Caco-2 (cell line): ENCODE measurements around the gene TULP1. TPM values are rescaled to one million over a fixed set of nuclear protein-coding genes. Genes with fewer than 3 reads are reported as not detected.

Experiments used
- BruUV-seq: library from RNA; stranded (reverse); fragments of 400-500 nt; replicated peaks from 2 replicates; lab custom pipeline; 2021; lab: Mats Ljungman, UMichigan
- CTCF ChIA-PET: fragments of 300-600 bp; sonication (Branson Sonifier 250); formaldehyde crosslinking; loops from one replicate; lab custom pipeline; 2022; ENCODE audit warnings: antibody characterized with exemption; lab: Charles Lee
- POLR2A ChIA-PET: fragments of 300-600 bp; sonication (Branson Sonifier 250); formaldehyde crosslinking; loops from one replicate; lab custom pipeline; 2022; ENCODE audit warnings: antibody characterized with exemption; lab: Charles Lee
- DNase-seq, 2 experiments: peaks; one replicate each; pipeline versions ENCODE4 v3.0.0 to v3.0.0-alpha.2; 2020 to 2022
- H3K27me3 ChIP-seq: replicated peaks from 2 replicates; pipeline ENCODE4 v1.6.0; 2011; ENCODE audit warnings: low read length; ENCODE audit not compliant: control insufficient read depth, insufficient read depth
- H3K36me3 ChIP-seq: 2 replicates; pipeline ENCODE4 v1.5.1; 2011; ENCODE audit warnings: low read length; ENCODE audit not compliant: control insufficient read depth, insufficient read depth
- H3K4me1 ChIP-seq: fragments of 250-450 bp; sonication (Bioruptor Pico); 2 replicates; pipeline ENCODE4 v1.5.1; 2020; ENCODE audit warnings: mild to moderate bottlenecking
- H3K4me3 ChIP-seq: 2 replicates; pipeline ENCODE4 v1.5.1; 2011; ENCODE audit warnings: low read depth, mild to moderate bottlenecking, control low read depth, low read length
- H3K9me3 ChIP-seq: fragments of 250-450 bp; sonication (Bioruptor Pico); 2 replicates; pipeline ENCODE4 v1.5.1; 2020; ENCODE audit warnings: mild to moderate bottlenecking, moderate library complexity
- H3K27ac Mint-ChIP-seq: one replicate; pipeline ENCODE4 v1.8.0; 2022; ENCODE audit warnings: mixed read lengths; ENCODE audit not compliant: unreplicated experiment
- H3K27me3 Mint-ChIP-seq: one replicate; pipeline ENCODE4 v1.8.0; 2022; ENCODE audit warnings: mixed read lengths; ENCODE audit not compliant: insufficient read depth, unreplicated experiment
- H3K36me3 Mint-ChIP-seq: one replicate; pipeline ENCODE4 v1.8.0; 2022; ENCODE audit warnings: mild to moderate bottlenecking, mixed read lengths; ENCODE audit not compliant: insufficient read depth, unreplicated experiment
- H3K4me1 Mint-ChIP-seq: one replicate; pipeline ENCODE4 v1.8.0; 2022; ENCODE audit warnings: low read depth, mixed read lengths; ENCODE audit not compliant: unreplicated experiment
- H3K4me3 Mint-ChIP-seq: one replicate; pipeline ENCODE4 v1.8.0; 2022; ENCODE audit warnings: mild to moderate bottlenecking, moderate library complexity, mixed read lengths; ENCODE audit not compliant: unreplicated experiment
- H3K9me3 Mint-ChIP-seq: one replicate; pipeline ENCODE4 v1.8.0; 2022; ENCODE audit warnings: mixed read lengths; ENCODE audit not compliant: unreplicated experiment
- intact Hi-C: fragments of 100-400 bp; cut with micrococcal nuclease; formaldehyde crosslinking; loops from one replicate; pipeline ENCODE4 v1.10.0; 2022; ENCODE audit not compliant: unreplicated experiment
- total RNA-seq: library from RNA; stranded (reverse); gene quantifications from 2 replicates; pipeline ENCODE4 v1.2.3, GENCODE V29; 2022
- TF ChIP-seq, protein P1 (sequence below), 2 experiments: fragments of 200-600 bp in 1 of 2; IDR thresholded peaks; 1 replicate in 1 of 2; 2 replicates in 1 of 2; pipeline versions ENCODE4 v1.5.1 to v1.8.0; 2011 to 2022; ENCODE audit warnings: antibody characterized with exemption in 1 of 2, control low read depth in 1 of 2, inconsistent platforms in 1 of 2, low read depth in 1 of 2, low read length in 1 of 2, mild to moderate bottlenecking in 1 of 2, moderate library complexity in 1 of 2; ENCODE audit not compliant: insufficient read depth in 1 of 2, severe bottlenecking in 1 of 2, unreplicated experiment in 1 of 2

Gene TULP1
- total RNA-seq, 1 experiment from 2014 or later, result not detected

DNA sequence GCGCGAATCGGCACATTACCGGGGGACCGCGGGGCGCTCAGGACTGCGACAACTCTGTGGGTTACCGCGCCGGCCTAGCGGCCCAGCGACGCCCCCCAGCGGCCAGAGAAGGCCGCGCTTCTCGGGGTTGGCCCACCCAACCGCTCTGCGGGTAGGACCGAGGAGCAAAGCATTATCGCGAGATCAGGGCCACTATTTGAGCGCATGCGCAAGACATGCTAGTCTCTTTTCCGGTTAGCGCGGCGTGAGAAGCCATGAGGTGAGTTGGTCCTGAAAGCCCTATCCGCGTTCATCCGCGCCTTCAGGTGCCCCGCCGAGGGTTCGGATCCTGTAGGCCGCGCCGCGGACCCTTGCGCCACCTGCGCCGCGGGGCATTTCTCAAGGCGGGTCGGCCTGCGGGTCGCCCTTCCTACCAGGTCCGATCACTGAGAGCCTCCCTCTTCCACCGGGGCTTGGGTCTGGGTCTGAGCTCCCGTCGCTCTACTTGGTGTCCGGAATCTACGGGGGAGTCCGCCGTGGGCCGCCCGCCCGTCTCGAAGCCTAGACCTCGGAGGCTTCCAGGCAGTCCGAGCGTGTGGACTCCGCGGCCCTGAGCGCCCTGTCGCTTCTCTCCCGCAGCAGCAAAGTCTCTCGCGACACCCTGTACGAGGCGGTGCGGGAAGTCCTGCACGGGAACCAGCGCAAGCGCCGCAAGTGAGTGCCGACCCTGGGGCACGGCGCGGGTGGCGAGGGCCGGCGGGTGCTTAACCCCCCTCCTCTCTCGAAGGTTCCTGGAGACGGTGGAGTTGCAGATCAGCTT is 44.3 kb downstream of the TULP1 start, which contains the start of gene RPL10A:
Gene RPL10A, plus strand, starts transcription at position 221 of the 799 bp plus-strand sequence. Its CDS starts 34 bp downstream, at position 255.
- ChIA-PET POLR2A (interaction anchor here (0.5 to 1.4 kb wide), 5 partner anchors 11 to 296 kb away, joined by 3 to 6 read pairs (median 4); partner anchors contain the start of genes DEF6 and PPARD), CTCF (interaction anchor here (0.9 to 1.7 kb wide), 5 partner anchors 16 to 171 kb away, joined by 3 to 4 read pairs (median 4); partner anchors contain the start of genes DEF6, FANCE, PPARD and TEAD3)
- Histone ChIP-seq H3K36me3 (peaks cover 8% of the 10 kb centered on the region; the same call in 1 of the 2 replicates), H3K4me3 (peak within 1 kb of the TSS; percentile 86), H3K9me3 (no peaks in the 10 kb centered on the region), H3K4me1 (peaks cover 30% of the 10 kb centered on the region), H3K27me3 (no peaks in the 10 kb centered on the region)
- Mint-ChIP-seq H3K4me1 (peaks cover 20% of the 10 kb centered on the region), H3K27ac (peak within 1 kb of the TSS; percentile 88), H3K27me3 (no peaks in the 10 kb centered on the region), H3K4me3 (peak within 1 kb of the TSS; percentile 86), H3K36me3 (peaks cover 79% of the 10 kb centered on the region), H3K9me3 (no peaks in the 10 kb centered on the region)
- TF ChIP-seq, protein P1, sequence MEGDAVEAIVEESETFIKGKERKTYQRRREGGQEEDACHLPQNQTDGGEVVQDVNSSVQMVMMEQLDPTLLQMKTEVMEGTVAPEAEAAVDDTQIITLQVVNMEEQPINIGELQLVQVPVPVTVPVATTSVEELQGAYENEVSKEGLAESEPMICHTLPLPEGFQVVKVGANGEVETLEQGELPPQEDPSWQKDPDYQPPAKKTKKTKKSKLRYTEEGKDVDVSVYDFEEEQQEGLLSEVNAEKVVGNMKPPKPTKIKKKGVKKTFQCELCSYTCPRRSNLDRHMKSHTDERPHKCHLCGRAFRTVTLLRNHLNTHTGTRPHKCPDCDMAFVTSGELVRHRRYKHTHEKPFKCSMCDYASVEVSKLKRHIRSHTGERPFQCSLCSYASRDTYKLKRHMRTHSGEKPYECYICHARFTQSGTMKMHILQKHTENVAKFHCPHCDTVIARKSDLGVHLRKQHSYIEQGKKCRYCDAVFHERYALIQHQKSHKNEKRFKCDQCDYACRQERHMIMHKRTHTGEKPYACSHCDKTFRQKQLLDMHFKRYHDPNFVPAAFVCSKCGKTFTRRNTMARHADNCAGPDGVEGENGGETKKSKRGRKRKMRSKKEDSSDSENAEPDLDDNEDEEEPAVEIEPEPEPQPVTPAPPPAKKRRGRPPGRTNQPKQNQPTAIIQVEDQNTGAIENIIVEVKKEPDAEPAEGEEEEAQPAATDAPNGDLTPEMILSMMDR (IDR thresholded peaks at IDR 0.05; ENCODE audit: insufficient read depth in 1 of 2, low read depth in 1 of 2, low read length in 1 of 2, severe bottlenecking in 1 of 2, unreplicated experiment in 1 of 2), result peak; percentile 94 to 96
- DNase-seq, result peak; percentile 94 to 95
- intact Hi-C loops, result loop anchor here (1.0 kb wide), 3 partner anchors 16 to 174 kb away; partner anchors contain the start of genes FANCE and PPARD
- BruUV-seq, result no TSS peak

DNA sequence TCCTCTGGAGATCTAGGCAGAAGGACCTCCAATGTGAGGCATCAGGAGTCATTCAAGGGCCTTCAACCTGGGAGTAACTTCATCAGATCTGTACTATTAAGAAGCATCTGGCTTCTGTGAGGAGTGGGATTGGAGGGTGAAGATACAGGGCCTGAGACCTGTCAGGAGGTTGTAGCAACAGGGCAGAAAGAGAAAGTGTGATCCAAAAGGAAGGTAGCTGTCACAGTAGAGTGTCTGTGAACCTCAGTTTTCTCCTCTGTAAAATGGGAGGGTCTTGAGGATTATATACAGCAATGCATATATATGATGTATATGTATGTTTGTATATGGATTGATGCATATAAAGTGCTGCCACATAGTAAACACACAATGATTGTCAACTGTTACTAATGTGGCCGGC is 47.0 kb downstream of the TULP1 start:
- intact Hi-C loops, result no loop called here
- Histone ChIP-seq H3K27me3 (no peaks in the 10 kb centered on the region), H3K9me3 (no peaks in the 10 kb centered on the region), H3K36me3 (peaks cover 5% of the 10 kb centered on the region; the same call in 1 of the 2 replicates), H3K4me3 (no peak overlapping the region), H3K4me1 (peaks cover 15% of the 10 kb centered on the region)
- no peaks in the 10 kb centered on the region for H3K27me3 Mint-ChIP-seq
- H3K4me1 Mint-ChIP-seq, result peaks cover 17% of the 10 kb centered on the region
- H3K36me3 Mint-ChIP-seq, result peaks cover 65% of the 10 kb centered on the region
- no peak overlapping the region for H3K4me3 Mint-ChIP-seq
- no peak for DNase-seq
- no peak overlapping the region for H3K27ac Mint-ChIP-seq
- no TSS peak for BruUV-seq
- ChIA-PET POLR2A (no interaction called here), CTCF (interaction anchor here (0.6 to 1.4 kb wide), 2 partner anchors 108 to 123 kb away, joined by 4 read pairs; partner anchors contain the start of gene PPARD)
- TF ChIP-seq, protein P1 (IDR thresholded peaks at IDR 0.05; ENCODE audit: insufficient read depth in 1 of 2, low read depth in 1 of 2, low read length in 1 of 2, severe bottlenecking in 1 of 2, unreplicated experiment in 1 of 2), result no peak
- no peaks in the 10 kb centered on the region for H3K9me3 Mint-ChIP-seq

DNA sequence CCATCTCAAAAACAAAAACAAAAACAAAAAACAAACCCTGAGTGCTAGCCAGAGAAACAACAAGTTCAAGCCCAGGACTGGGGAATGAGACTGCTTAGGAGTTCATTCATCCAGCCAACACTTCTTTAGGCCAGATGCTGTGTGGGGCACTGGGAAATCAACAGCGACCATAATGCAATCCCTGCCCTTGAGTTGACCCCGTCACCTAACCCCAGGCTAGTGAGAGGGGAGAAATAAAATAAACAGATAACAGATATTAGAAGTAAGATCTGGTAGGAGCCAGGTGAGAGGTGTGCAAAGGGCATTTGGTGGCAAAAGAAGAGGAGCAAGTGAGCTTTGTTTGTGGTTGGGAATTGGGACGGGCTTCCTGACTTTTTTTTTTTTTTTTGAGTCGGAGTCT is 49.4 kb downstream of the TULP1 start:
- intact Hi-C loops, result no loop called here
- Mint-ChIP-seq H3K27ac (no peak overlapping the region), H3K36me3 (peaks cover 47% of the 10 kb centered on the region), H3K27me3 (no peaks in the 10 kb centered on the region), H3K4me3 (no peak overlapping the region), H3K4me1 (peaks cover 7% of the 10 kb centered on the region), H3K9me3 (no peaks in the 10 kb centered on the region)
- H3K4me3 ChIP-seq, result no peak overlapping the region
- ChIA-PET POLR2A (no interaction called here), CTCF (interaction anchor here (0.7 kb wide), 1 partner anchor 121 kb away, joined by 4 read pairs; the partner anchor contains the start of gene PPARD)
- H3K9me3 ChIP-seq, result no peaks in the 10 kb centered on the region
- no peaks in the 10 kb centered on the region for H3K27me3 ChIP-seq
- peaks cover 6% of the 10 kb centered on the region; the same call in 1 of the 2 replicates for H3K4me1 ChIP-seq
- H3K36me3 ChIP-seq, result no peaks in the 10 kb centered on the region
- no TSS peak for BruUV-seq
- TF ChIP-seq, protein P1 (IDR thresholded peaks at IDR 0.05; ENCODE audit: insufficient read depth in 1 of 2, low read depth in 1 of 2, low read length in 1 of 2, severe bottlenecking in 1 of 2, unreplicated experiment in 1 of 2), result no peak
- no peak for DNase-seq
